Measurements from ENCODE around the gene ANKRD29. TPM values are rescaled to one million over a fixed set of nuclear protein-coding genes. Genes with fewer than 3 reads are reported as not detected.

Gene ANKRD29
- total and polyA plus RNA-seq, 7 donors = 0.57 to 2.1 (median 1.1) TPM

DNA sequence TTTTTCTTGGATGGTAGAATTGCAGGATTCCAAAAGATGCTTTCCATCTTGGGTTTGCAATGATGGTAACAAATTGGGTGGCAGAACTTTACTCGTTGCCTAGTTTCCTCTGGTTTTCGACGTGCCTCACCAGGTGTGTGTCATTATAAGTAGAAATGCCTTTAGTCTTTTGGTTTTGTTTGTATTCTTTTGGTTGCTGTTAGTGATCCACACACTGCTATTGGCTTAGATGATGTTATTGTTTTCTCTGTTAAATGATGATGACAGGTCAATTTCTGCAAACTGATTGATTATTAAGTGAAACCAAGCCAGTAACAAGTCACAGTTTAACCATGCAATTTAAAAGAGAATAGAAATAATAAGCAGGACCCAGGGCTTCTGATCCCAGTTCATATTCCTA lies 20.4 kb upstream of the ANKRD29 start:
- H3K4me3 ChIP-seq = no peak overlapping the region
- H3K9me3 ChIP-seq = no peaks in the 10 kb centered on the region
- DNase-seq (no peak), ATAC-seq (no peak)
- TF ChIP-seq, protein P1, sequence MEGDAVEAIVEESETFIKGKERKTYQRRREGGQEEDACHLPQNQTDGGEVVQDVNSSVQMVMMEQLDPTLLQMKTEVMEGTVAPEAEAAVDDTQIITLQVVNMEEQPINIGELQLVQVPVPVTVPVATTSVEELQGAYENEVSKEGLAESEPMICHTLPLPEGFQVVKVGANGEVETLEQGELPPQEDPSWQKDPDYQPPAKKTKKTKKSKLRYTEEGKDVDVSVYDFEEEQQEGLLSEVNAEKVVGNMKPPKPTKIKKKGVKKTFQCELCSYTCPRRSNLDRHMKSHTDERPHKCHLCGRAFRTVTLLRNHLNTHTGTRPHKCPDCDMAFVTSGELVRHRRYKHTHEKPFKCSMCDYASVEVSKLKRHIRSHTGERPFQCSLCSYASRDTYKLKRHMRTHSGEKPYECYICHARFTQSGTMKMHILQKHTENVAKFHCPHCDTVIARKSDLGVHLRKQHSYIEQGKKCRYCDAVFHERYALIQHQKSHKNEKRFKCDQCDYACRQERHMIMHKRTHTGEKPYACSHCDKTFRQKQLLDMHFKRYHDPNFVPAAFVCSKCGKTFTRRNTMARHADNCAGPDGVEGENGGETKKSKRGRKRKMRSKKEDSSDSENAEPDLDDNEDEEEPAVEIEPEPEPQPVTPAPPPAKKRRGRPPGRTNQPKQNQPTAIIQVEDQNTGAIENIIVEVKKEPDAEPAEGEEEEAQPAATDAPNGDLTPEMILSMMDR (IDR thresholded peaks at IDR 0.05) = no peak
- H3K4me1 ChIP-seq = no peaks in the 10 kb centered on the region
- no peaks in the 10 kb centered on the region for H3K36me3 ChIP-seq (ENCODE audit: insufficient read depth in 1 of 2, low read depth in 1 of 2)
- no peak overlapping the region for H3K27ac ChIP-seq
- peaks cover 0 to 6% (median 5%) of the 10 kb centered on the region in 3 donors for H3K27me3 ChIP-seq (ENCODE audit: insufficient read depth in 3 of 3, low read length in 2 of 3)
- intact Hi-C loops (cut with DNase I) = loop anchor here in 1 of 2 donors (2.0 kb wide), 1 partner anchor 28 kb away; no protein-coding TSS in a partner anchor
- 79 to 86% (median 80%) methylated on average over 3 of the region's 3 CpGs for WGBS, 3 donors

DNA sequence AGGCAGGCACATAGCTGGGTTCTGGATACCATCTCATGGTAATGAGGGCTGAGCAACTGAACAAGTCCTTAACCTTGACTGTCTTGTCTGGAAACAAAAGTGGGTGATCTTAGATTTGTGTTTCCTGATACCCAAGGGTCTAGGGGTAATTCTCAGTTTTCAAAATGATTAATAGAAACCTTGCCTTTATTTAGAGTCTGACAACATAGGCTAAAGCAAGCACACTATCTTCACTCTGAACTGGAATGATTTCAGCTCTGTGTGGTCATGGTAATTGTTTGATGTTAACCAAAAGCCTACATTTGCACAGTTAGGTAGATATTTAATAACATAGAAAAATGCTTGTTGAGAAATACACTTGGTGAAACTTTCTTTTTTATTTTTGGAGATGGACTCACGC lies 19.8 kb upstream of the ANKRD29 start:
- WGBS, 3 donors = 93 to 100% (median 95%) methylated on average over 1 of the region's 1 CpG
- ATAC-seq (no peak), DNase-seq (no peak)
- Histone ChIP-seq H3K4me3 (no peak overlapping the region), H3K4me1 (no peaks in the 10 kb centered on the region), H3K9me3 (no peaks in the 10 kb centered on the region), H3K27ac (no peak overlapping the region), H3K27me3 (ENCODE audit: insufficient read depth in 3 of 3, low read length in 2 of 3) (peaks cover 0 to 5% (median 0%) of the 10 kb centered on the region in 3 donors), H3K36me3 (ENCODE audit: insufficient read depth in 1 of 2, low read depth in 1 of 2) (no peaks in the 10 kb centered on the region)
- intact Hi-C loops (cut with DNase I) = loop anchor here in 1 of 2 donors (2.0 kb wide), 1 partner anchor 28 kb away; no protein-coding TSS in a partner anchor
- TF ChIP-seq, protein P1 (IDR thresholded peaks at IDR 0.05) = no peak

DNA sequence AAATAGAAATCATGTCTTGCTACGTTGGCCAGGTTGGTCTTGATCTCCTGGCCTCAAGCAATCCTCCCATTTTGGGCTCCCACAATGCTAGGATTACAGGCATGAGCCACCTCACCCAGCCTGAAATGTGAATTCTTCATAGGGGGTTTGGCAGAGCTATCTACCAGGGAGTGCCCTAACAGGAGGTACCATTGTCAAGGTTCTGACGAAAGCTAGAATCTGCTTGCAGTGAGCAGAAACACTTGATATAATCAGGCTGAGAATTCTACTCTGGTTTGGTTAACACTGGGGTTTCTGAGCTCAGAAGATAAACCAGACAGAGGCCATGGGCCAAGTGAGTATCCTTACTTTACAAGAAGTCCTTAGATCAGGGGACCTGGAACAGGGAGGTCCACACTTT lies 19.3 kb upstream of the ANKRD29 start:
- no peaks in the 10 kb centered on the region for H3K36me3 ChIP-seq (ENCODE audit: insufficient read depth in 1 of 2, low read depth in 1 of 2)
- no peaks in the 10 kb centered on the region for H3K9me3 ChIP-seq
- ATAC-seq (no peak), DNase-seq (no peak)
- H3K27me3 ChIP-seq (ENCODE audit: insufficient read depth in 3 of 3, low read length in 2 of 3) = peaks cover 0 to 4% (median 0%) of the 10 kb centered on the region in 3 donors
- intact Hi-C loops (cut with DNase I) = loop anchor here in 1 of 2 donors (2.0 kb wide), 1 partner anchor 29 kb away; no protein-coding TSS in a partner anchor
- H3K27ac ChIP-seq = no peak overlapping the region
- TF ChIP-seq, protein P1 (IDR thresholded peaks at IDR 0.05) = no peak
- H3K4me1 ChIP-seq = no peaks in the 10 kb centered on the region
- WGBS, 3 donors = 50 to 65% (median 57%) methylated on average over 2 of the region's 2 CpGs
- no peak overlapping the region for H3K4me3 ChIP-seq

DNA sequence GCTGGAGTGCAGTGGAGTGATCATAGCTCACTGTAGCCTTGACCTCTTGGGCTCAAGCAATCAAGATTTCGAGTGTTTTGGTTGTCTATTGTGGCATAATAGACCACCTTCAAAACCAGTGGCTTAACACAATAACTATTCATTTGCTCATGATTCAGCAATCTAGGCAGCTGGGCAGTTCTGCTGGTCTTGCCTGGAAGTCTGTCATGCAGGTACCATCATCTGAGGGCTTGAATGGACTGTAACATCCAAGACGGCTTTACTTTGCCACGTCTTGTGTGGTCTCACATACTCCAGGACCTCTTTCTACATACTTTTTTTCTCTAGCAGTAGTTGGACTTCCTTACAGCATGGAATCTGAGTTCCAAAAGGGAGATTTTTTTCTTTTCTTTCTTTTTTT lies 13.2 kb upstream of the ANKRD29 start:
- ATAC-seq (no peak), DNase-seq (no peak)
- intact Hi-C loops (cut with DNase I) = no loop called here
- Histone ChIP-seq H3K36me3 (ENCODE audit: insufficient read depth in 1 of 2, low read depth in 1 of 2) (no peaks in the 10 kb centered on the region), H3K9me3 (no peaks in the 10 kb centered on the region), H3K27me3 (ENCODE audit: insufficient read depth in 3 of 3, low read length in 2 of 3) (peaks cover 0 to 6% (median 0%) of the 10 kb centered on the region in 3 donors), H3K4me1 (no peaks in the 10 kb centered on the region), H3K4me3 (no peak overlapping the region), H3K27ac (no peak overlapping the region)
- WGBS, 3 donors = 86 to 94% (median 86%) methylated on average over 3 of the region's 3 CpGs
- TF ChIP-seq, protein P1 (IDR thresholded peaks at IDR 0.05) = no peak

GRCh38 chr18:23675236-23675635 lies 12.5 kb upstream of the ANKRD29 start:
- intact Hi-C loops (cut with DNase I) = no loop called here
- no peak overlapping the region for H3K27ac ChIP-seq
- no peak overlapping the region for H3K4me3 ChIP-seq
- no peaks in the 10 kb centered on the region for H3K9me3 ChIP-seq
- H3K36me3 ChIP-seq (ENCODE audit: insufficient read depth in 1 of 2, low read depth in 1 of 2) = no peaks in the 10 kb centered on the region
- TF ChIP-seq, protein P1 (IDR thresholded peaks at IDR 0.05) = no peak
- no peaks in the 10 kb centered on the region for H3K4me1 ChIP-seq
- no peak for ATAC-seq
- no peak for DNase-seq
- H3K27me3 ChIP-seq (ENCODE audit: insufficient read depth in 3 of 3, low read length in 2 of 3) = peaks cover 0 to 6% (median 0%) of the 10 kb centered on the region in 3 donors

Data from psoas muscle (tissue), 8 donors.